Stimulated activated CD4-positive, alpha-beta T cell treated with anti-CD3 and anti-CD28 coated beads, Interleukin-2, amount 100 ng/mL, for 4 hours (primary cell): Measurements from ENCODE around the gene POU6F2.
"Not testable (repeated sequence)": the region's sequence is repeated elsewhere in the genome, so short reads cannot be mapped to it uniquely, and the experiment has no call there.

Source experiments
- DNase-seq: peaks from one replicate; pipeline ENCODE4 v3.0.0-alpha.2; 2020; ENCODE audit warnings: low read depth

Gene POU6F2

GRCh38 chr7:38992203-38992602 is 14.5 kb downstream of the POU6F2 start:
- DNase-seq = no peak

DNA sequence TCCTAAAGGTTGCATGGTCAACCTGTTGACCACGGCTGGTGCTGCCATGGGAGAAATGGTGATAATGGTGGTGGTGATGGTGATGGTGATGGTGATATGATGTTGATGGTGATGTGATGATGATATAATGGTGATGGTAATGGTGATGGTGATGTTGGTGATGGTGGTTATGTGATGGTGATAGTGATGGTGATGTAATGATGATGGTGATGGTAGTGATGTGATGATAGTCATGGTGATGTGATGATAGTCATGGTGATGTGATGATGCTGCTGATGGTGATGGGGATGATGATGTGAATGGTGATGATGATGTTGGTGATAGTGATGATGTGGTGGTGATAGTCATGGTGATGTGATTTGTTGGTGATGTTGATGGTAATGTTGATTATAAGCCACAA is 23.9 kb downstream of the POU6F2 start:
- DNase-seq = no peak

DNA sequence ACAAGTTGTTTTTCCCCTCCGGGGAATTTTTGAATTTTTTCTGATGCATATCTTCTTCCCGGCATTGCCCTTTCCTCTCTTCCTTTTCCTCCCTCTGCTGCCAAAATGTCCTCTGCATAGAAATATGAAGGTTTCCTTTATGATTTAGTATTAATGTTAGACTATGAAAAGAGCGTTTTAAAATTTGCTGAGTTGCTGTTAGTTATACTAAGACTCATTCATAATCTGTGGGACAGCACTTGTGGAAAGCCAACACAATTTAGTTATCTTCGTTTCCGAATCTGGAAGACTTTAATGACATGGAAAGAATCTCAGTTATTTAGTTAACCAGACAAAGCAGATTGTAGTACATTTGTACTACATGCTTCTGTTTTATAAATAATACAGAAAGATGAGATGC is 25.0 kb downstream of the POU6F2 start:
- DNase-seq = no peak

DNA sequence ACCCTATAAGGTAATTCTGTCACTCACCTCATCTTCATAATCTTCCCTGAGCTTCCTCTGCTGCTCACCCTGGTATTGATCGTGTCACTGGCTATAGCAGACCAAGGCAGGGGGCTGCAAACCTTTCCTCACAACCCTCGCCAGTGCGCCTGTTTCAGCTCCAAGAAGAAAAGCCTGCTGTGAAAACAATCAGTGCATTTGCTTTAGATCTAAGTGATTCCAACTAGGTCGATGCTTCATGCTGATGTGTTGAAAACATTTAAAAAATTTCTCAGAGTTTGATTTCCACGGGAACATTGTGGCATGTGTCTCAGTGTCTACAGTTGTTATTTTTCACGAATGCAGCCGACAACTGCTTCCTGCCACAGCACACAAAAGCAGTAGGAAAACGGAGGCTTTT is 27.3 kb downstream of the POU6F2 start:
- no peak for DNase-seq

- DNase-seq = no peak
These were observed 27.8 kb downstream of the POU6F2 start for GRCh38 chr7:39005461-39005860.

DNA sequence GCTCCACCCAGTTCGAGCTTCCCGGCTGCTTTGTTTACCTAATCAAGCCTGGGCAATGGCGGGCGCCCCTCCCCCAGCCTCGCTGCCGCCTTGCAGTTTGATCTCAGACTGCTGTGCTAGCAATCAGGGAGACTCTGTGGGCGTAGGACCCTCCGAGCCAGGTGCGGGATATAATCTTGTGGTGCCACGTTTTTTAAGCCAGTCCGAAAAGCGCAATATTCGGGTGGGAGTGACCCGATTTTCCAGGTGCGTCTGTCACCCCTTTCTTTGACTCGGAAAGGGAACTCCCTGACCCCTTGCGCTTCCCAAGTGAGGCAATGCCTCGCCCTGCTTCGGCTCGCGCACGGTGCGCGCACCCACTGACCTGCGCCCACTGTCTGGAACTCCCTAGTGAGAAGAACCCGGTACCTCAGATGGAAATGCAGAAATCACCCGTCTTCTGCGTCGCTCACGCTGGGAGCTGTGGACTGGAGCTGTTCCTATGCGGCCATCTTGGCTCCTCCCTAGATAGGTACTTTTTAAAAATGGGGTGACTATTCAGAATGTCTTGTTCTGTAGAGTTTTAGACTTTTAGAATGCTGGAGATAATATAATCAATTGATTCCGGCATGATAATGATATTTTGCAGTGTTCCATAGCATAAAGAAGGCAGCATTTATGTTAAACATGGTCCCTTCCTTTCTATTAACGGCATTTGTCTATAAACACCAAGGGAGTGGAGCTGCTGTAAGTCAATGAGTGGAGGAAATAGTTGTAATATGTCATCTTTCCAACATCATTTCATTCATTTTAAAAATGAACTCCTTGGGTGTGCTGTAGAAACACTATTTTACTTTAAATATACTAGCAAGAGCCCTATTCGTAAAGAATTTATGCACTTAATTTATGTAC is 35.6 kb downstream of the POU6F2 start:
- DNase-seq = not testable (repeated sequence)

- no peak for DNase-seq
These were observed 38.9 kb downstream of the POU6F2 start for GRCh38 chr7:39016609-39017008.

DNA sequence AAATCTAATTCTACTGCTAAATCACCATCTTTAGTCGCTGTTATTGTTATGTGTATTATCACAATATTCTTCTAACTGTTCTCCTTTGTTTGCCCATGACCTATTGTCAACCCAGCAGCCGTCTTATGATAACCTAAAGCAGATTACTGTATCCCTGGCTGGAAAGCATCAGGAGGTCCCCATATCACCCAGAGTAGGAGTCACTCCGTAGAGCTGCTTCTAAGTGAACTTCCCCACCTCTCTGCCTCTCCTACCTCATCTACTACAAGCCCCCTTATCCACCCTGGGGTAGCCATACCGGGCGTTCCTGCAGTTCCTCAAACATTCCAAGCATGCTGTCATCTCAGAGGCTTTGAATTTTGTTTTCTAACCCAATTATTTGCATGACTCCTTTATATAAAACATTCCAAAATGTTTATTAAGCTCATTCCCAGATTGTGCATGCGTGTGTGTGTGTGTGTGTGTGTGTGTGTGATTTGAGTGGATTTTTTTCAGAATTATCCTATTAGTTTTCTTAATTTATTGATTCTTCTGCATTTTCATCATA is 39.7 kb downstream of the POU6F2 start:
- DNase-seq = no peak

DNA sequence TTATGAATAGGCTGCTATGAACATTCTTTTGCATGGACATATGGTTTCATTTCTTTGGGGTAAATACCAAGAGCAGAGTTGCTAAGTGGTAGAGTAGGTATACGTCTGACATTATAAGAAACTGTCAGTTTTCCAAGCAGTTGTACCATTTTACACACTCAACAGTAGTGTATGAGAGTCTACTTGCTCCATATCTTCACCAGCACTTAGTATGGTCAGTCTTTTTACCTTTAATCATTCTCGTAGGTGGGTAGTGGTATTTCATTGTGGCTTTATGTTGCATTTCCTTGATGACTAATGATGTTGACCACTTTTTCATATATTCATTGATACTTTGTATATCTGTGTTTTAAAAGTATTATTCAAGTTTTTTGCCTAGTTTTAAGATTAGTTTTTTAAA is 45.1 kb downstream of the POU6F2 start:
- DNase-seq = no peak

- no peak for DNase-seq
These were observed 49.8 kb downstream of the POU6F2 start for GRCh38 chr7:39027491-39027890.

DNA sequence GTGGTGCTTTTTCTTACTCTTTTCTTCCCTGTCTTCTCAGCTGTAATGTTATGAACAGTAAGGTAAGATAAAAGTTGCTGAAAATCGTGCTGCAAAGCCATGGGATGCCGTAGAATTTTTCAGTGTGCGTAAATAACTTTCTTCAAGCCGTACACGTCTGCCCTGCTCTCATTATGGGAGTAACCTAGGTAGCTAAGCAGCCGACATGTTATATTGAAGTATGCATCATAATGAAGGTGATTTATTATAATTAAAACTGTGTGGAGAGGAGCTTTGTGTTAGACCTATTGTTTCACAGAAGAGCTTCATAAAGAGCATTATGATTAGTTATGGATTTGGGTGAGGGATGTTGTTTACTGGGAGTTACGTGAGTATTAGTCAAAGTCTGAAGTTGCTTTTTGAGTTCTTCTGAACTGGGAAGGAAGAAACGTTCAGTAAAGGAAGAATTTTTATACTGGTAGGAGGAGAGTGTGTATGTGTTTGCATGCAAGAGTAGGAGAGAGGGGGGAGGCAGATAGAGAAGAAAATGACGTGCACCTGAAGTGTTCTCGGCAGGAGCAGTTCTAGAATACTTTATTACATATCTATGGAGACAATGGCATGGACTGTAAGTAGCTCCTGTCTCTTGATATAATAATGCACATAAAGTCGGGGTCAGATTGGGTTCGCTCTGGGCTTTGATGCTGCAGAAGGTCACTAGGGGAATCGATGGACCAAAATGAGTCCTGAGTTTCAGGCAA is 56.3 kb downstream of the POU6F2 start:
- DNase-seq = no peak

DNA sequence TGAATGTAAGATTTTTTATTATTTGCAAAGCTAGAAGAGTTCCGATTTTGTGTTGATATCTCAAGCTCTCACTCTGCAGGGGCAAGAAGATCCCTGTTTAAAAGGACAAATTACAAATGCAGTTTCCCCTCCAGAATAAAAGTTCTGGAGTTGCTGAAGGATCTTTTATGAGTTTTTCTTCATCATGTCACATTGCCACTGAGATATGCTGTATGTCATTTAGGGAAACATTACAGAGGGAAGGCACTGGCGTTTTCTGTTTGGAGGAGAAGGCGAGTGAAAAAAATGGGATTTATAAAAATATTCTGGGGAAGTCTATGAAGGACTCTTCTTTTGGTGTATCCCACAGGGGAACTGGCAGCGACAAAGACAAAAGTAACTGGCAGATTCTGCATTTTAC is 57.4 kb downstream of the POU6F2 start:
- no peak for DNase-seq

- no peak for DNase-seq
These were observed 58.2 kb downstream of the POU6F2 start for GRCh38 chr7:39035903-39036302.

GRCh38 chr7:39042670-39043069 is 65.0 kb downstream of the POU6F2 start:
- no peak for DNase-seq

GRCh38 chr7:39043531-39043930 is 65.8 kb downstream of the POU6F2 start:
- DNase-seq = no peak

- no peak for DNase-seq
These were observed 66.8 kb downstream of the POU6F2 start for GRCh38 chr7:39044489-39044888.

GRCh38 chr7:39045231-39045630 is 67.5 kb downstream of the POU6F2 start:
- DNase-seq = no peak

DNA sequence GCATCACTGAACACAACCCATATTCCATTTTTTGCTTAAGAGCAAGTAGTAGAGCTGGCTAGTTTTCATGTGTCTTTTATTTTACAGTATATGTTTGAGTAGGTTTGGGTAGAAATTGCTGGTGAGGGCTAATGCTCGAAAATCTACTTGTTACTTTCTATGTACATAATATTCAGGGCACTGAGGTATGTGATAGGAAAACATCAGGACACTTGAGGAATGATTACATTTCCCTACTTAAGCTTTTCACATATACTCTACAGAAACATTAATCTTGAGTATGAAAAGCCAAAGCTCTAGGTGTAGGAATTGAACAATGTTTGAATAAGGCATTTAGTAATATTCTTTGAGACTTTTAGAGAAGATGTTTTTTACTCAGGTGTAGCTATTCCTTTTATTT is 73.6 kb downstream of the POU6F2 start:
- no peak for DNase-seq

- no peak for DNase-seq
These were observed 74.0 kb downstream of the POU6F2 start for GRCh38 chr7:39051707-39052106.

DNA sequence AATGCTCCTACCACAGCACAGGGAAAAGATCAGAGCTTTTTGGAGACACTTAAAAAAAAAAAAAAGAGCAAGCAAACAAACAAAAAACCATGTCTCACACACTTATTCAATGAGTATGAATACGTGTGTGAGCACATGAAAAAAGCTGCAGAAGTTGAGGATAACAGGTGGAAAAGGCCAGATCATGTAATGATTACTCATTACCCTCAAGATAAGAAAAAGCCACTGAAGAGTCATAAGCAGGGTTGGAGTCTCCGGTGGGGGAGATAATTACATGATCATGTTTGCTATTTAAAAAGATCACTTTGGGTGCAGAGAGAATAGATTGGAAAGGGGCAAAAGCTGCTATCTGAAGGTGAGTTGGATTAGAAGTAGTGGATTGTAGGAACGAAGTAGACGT is 77.0 kb downstream of the POU6F2 start:
- no peak for DNase-seq

DNA sequence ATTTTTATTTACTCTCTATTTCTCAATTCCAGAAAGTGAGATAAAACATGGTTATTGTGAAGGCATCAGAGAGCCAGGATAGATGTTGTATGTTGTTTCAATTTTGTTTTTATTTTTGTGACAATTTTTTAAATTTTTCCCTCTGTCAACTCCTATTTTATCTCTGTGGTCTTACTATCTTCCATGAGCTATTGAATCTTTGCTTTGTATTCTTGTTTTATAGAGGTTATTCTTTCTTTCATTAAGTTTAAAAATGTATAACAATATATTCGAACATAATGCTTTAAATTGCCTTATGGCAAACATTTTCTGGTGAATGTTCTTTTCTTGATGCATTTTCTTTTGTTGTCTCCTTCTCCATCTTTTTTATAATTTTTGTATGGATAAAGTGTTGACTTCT is 78.4 kb downstream of the POU6F2 start:
- DNase-seq = no peak

DNA sequence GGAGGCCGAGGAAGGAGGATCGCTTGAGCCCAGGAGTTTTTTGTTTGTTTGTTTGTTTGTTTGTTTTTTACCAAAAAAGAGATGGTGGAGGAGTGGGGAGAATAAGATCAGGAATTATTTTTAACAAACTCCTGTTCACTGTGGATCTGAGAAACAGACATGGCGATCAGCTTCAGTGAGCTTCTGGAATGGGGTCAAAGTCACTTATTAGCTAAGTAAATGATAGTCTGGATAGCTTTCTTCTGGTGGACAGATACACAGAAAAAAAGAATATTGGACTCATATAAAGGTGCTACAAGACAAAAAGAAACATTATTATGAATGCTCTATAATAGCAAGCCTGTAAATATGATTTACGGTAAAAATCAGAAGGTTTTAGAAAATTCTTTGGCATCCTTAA is 85.1 kb downstream of the POU6F2 start:
- DNase-seq = no peak

- no peak for DNase-seq
These were observed 91.3 kb downstream of the POU6F2 start for GRCh38 chr7:39069031-39069430.
